ENCODE data around the gene ADIPOQ.
"Not testable (repeated sequence)": the region's sequence is repeated elsewhere in the genome, so short reads cannot be mapped to it uniquely, and the experiment has no call there.

Gene ADIPOQ

GRCh38 chr3:186870421-186871201 is 28.1 kb downstream of the ADIPOQ start:
- DNase-seq (ENCODE audit: extremely low spot score): no peak
- no peak for TF ChIP-seq CTCF (IDR thresholded peaks at IDR 0.05; ENCODE audit: control extremely low read depth, extremely low read depth, low read depth, missing control alignments)
- ChIA-PET POLR2A (no interaction called here), CTCF (interaction anchor here (1.0 to 1.2 kb wide), 2 partner anchors 10 to 21 kb away, joined by 3 read pairs; no protein-coding TSS in a partner anchor)

GRCh38 chr3:186871403-186871924 is 29.0 kb downstream of the ADIPOQ start:
- POLR2A ChIA-PET: no interaction called here
- DNase-seq (ENCODE audit: extremely low spot score): no peak
- CTCF ChIA-PET: interaction anchor here (0.6 kb wide), 1 partner anchor 872 kb away, joined by 4 read pairs; no protein-coding TSS in a partner anchor
- TF ChIP-seq CTCF (IDR thresholded peaks at IDR 0.05; ENCODE audit: control extremely low read depth, extremely low read depth, low read depth, missing control alignments): no peak

- POLR2A ChIA-PET; DNase-seq (ENCODE audit: extremely low spot score); CTCF ChIA-PET: not testable (repeated sequence)
These were observed 31.3 kb downstream of the ADIPOQ start for GRCh38 chr3:186873796-186874195.

- DNase-seq (ENCODE audit: extremely low spot score); POLR2A ChIA-PET; CTCF ChIA-PET: not testable (repeated sequence)
These were observed 31.7 kb downstream of the ADIPOQ start for GRCh38 chr3:186874216-186874615.

- DNase-seq (ENCODE audit: extremely low spot score); CTCF ChIA-PET: not testable (repeated sequence)
- POLR2A ChIA-PET: interaction anchor here (0.7 kb wide), 1 partner anchor 138 kb away, joined by 8 read pairs; no protein-coding TSS in a partner anchor
These were observed 32.3 kb downstream of the ADIPOQ start for GRCh38 chr3:186874841-186875240.

DNA sequence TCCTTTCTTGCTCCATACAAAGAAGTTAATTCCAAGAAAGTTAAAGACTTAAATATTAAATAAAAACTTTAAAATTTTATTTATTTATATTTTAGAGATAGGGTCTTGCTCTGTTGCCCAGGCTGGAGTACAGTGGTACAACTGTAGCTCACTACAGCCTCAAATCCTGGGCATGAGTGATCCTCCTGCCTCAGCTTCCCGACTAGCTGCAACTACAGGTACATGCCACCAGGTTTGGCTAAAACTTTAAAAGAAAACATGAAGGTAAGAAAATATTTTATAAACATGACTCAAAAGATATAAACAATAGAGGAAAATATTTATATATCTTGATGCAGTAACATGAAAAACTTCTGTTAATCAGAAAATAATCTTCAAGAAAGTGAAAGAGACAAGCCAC is 33.2 kb downstream of the ADIPOQ start:
- CTCF ChIA-PET: no interaction called here
- TF ChIP-seq CTCF (IDR thresholded peaks at IDR 0.05; ENCODE audit: control extremely low read depth, extremely low read depth, low read depth, missing control alignments): no peak
- POLR2A ChIA-PET: no interaction called here
- no peak for DNase-seq (ENCODE audit: extremely low spot score)

DNA sequence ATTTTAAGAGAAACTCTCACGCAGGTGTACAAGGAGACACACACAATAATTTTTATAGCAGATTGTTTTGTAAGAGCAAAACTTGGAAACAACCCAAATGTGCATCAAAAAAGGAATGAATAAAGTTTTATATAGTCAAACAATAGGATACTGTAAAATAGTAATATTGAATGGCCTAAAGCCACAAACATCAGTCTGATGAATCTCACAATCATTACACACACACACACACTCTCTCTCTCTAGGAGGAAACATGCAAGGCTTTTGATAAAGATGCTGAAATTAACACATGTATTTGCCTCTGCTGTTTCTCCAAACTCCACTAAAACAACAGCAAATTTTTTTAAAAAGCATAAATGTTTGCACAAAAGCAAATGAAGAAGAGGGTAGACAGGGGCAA is 37.3 kb downstream of the ADIPOQ start:
- POLR2A ChIA-PET: no interaction called here
- TF ChIP-seq CTCF (IDR thresholded peaks at IDR 0.05; ENCODE audit: control extremely low read depth, extremely low read depth, low read depth, missing control alignments): no peak
- DNase-seq (ENCODE audit: extremely low spot score): no peak
- CTCF ChIA-PET: interaction anchor here (1.2 kb wide), 2 partner anchors 233 to 263 kb away, joined by 3 to 5 read pairs; no protein-coding TSS in a partner anchor

GRCh38 chr3:186880406-186880805 is 37.9 kb downstream of the ADIPOQ start:
- ChIA-PET POLR2A (no interaction called here), CTCF (interaction anchor here (1.1 to 2.7 kb wide), 6 partner anchors 31 to 284 kb away, joined by 3 to 8 read pairs (median 4); no protein-coding TSS in a partner anchor)
- TF ChIP-seq CTCF (IDR thresholded peaks at IDR 0.05; ENCODE audit: control extremely low read depth, extremely low read depth, low read depth, missing control alignments): no peak
- no peak for DNase-seq (ENCODE audit: extremely low spot score)
